Stimulated activated CD8-positive, alpha-beta memory T cell treated with anti-CD3 and anti-CD28 coated beads, Interleukin-12 subunit alpha, Interleukin-12 subunit beta, amount 100 ng/mL, for 24 hours (primary cell): ENCODE measurements around the gene LCE1E.

ENCODE experiments used
- DNase-seq: peaks from one replicate; pipeline ENCODE4 v3.0.0-alpha.2; 2020; ENCODE audit errors: extremely low read depth

Gene LCE1E

GRCh38 chr1:152777510-152778137 lies 8.4 kb upstream of the LCE1E start:
- DNase-seq: no peak

GRCh38 chr1:152783095-152783494 lies 3.0 kb upstream of the LCE1E start:
- no peak for DNase-seq

DNA sequence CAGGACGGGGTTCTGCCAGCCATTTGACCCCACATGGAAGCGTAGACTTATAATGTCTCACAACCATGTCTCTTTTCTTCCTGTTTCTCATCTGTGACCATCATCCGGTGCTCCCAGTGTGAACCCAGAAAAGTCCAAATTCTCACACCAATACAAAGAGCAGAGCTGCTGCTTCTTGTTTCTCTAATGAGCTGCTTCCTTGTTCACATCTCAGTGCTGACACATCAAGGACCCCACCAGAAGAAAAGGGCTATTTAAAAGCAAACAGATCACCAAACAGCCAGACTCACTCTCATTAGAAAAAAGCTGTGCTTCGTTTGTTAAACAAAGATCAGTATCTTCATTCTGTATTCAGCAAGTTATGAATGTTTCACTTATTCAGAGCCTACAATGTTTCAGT lies 9.6 kb downstream of the LCE1E start:
- DNase-seq: no peak

GRCh38 chr1:152796421-152796820 lies 10.4 kb downstream of the LCE1E start, which contains the start of gene LCE1D:
TSS of gene LCE1D (plus strand) at chr1:152796721. CDS start at chr1:152797795, 1,074 bp downstream.
- DNase-seq: no peak

DNA sequence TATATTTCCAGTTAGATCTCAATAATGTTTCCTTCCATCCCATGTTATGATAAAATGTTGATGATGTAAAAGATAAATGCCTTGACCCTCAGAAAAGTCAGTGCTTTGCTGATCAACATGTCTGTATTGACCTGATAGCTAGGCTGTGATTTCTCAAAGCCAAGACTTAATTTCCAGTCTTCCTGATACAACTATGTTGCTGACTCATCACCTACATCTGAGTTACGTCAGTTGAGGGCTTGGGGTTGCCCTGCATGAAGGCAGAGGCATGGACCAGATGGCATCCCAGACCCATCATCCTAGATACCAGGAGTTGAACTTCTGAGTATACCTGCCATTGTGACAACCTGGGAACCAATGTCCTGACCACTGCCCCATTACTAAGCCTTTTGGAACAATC lies 15.3 kb downstream of the LCE1E start:
- no peak for DNase-seq

DNA sequence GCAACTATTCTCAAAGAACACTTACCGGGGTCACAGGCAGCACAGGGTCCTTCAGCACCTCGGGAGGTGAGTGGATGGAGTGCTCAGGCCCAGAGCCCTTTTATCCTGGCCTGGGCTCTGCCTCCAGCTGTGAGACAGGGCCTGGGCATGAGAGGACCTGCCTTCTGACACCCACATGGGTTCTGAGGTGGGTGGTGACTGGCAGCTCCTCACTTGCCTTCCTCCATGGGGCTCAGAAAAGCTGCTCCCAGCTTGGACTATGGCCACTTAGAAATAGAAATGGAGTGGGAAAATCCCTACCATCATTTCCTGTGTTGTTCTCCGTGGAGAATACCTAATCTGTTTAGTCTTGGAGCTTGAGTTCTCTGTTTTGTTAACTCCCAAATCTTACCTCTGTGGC lies 20.5 kb downstream of the LCE1E start, which contains the start of gene LCE1C:
Gene LCE1C (minus strand): TSS at position 76 of the 400 bp plus-strand sequence. CDS start 1,173 bp downstream, outside the sequence.
- DNase-seq: no peak

DNA sequence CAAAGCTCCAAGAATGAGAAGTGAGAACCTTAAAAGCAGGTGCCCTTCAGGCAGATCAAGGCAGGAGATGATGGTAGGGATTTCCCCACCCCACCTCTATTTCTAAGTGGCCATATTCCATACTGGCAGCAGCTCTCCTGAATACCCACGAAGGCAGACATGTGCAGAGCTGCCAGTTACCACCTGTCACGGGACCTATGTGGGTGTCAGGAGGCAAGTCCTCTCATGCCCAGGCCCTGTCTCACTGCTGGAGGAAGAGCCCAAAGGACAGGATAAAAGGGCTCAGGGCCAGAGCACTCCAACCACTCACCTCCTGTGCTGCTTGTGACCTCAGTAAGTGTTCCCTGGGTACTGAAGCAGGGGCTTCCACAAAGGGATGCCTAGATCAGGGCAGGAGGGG lies 25.0 kb downstream of the LCE1E start:
- no peak for DNase-seq

GRCh38 chr1:152811671-152812070 lies 25.6 kb downstream of the LCE1E start, which contains the start of gene LCE1B:
TSS of gene LCE1B (plus strand) at chr1:152811971. CDS start at chr1:152812447, 476 bp downstream.
- DNase-seq: no peak

DNA sequence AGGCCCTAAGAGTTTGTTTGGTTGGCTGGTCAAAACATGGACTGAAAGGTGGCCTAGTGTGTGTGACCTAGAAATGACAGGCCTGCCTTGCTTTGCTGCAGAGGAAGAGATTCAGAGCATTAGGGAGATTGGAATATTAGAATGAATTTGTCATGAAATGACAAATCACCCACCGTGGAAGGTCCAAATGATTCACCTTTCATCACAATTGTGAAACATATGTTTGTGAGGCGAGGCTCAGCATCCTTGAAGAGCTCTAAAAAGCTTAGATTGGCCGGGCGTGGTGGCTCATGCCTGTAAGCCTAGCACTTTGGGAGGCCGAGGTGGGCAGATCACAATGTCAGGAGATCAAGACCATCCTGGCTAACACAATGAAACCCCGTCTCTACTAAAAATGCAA lies 31.3 kb downstream of the LCE1E start:
- no peak for DNase-seq

- no peak for DNase-seq
These were observed 37.2 kb downstream of the LCE1E start for GRCh38 chr1:152823294-152823693.

DNA sequence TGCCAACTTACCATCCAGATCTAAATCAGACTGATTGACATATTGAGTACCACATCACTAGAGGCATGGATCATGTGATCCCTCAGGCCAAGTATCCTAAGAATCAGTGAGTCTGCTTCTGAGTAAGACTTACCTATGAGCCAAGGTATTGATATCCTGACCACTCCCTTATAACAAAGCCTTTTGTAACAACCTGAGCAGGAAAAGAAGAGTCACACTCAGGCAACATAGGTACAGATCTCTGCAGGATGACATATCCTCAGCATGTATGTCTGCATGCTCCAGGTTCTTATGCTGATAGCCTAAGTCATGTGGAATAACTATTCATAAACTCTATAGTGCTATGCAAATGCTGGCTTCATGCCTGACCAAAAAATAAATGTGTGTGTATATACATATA lies 38.9 kb downstream of the LCE1E start:
- DNase-seq: no peak

DNA sequence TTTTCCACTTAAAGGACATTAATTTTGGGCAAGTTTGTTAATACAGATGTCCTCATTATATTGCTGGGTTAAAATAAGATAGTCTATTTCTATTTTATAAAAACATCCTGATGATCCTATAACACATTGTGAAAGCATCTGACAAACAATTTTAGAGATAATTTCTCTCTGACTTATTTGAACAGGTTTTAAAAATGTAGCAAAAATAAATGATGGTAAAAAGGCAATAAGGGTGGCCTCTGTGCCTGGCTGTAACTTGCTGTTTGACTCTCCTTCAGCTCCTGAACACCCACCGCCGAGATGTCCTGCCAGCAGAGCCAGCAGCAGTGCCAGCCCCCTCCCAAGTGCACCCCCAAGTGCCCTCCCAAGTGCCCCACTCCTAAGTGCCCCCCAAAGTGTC lies 41.1 kb downstream of the LCE1E start, which contains the start of gene LCE1A:
Gene LCE1A (plus strand): TSS at position 301 of the 400 bp plus-strand sequence. CDS start 0 bp downstream, at position 301.
- no peak for DNase-seq

DNA sequence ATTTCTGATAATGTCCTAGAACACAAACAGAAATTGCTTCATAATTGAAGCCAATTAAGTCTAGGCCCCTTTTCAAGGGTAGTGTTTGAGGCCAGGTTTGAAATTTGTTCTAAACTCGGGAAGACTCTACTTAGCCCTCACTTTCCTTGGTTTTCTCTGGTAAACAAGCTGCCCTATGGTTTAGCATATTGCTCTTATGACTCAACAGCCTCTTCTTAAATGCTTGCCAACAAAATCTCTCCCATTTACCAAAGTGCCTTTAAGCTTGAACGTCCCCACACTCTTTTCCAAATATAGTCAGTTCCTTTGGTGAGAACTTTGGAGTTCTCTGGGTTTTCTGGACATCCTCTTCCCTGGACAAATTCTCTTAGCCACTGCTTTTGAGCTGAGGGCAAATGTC lies 50.8 kb downstream of the LCE1E start:
- no peak for DNase-seq
